Left ventricle myocardium inferior (tissue), 1 donor: ENCODE measurements around the gene GCNA. TPM values are rescaled to one million over a fixed set of nuclear protein-coding genes. Genes with fewer than 3 reads are reported as not detected.

ENCODE experiments used
- DNase-seq: peaks from one replicate; pipeline ENCODE4 v3.0.0-alpha.2; 2020
- H3K27ac ChIP-seq: fragments of 200-600 bp; replicated peaks from 2 replicates; pipeline ENCODE4 v1.8.0; 2021
- H3K27me3 ChIP-seq: fragments of 200-600 bp; 2 replicates; pipeline ENCODE4 v1.8.0; 2021; ENCODE audit warnings: low read depth
- H3K36me3 ChIP-seq: fragments of 200-600 bp; 2 replicates; pipeline ENCODE4 v1.8.0; 2021
- H3K4me1 ChIP-seq: fragments of 200-600 bp; 2 replicates; pipeline ENCODE4 v1.8.0; 2021
- H3K4me3 ChIP-seq: fragments of 200-600 bp; 2 replicates; pipeline ENCODE4 v1.8.0; 2021; ENCODE audit warnings: mild to moderate bottlenecking, moderate library complexity
- H3K9me3 ChIP-seq: fragments of 200-600 bp; replicated peaks from 2 replicates; pipeline ENCODE4 v1.8.0; 2021
- intact Hi-C: fragments of 100-400 bp; cut with micrococcal nuclease; formaldehyde crosslinking; loops from one replicate; pipeline ENCODE4 v1.11.0; 2022
- total RNA-seq: library from RNA; stranded (reverse); fragmentation: NEBNext Ultra II Directional; extraction: Animal tissue kit (Norgen Biotek cat#: 25700); gene quantifications from one replicate; pipeline ENCODE4 v1.2.1, GENCODE V29; 2021
- TF ChIP-seq, protein P1 (sequence below): fragments of 200-600 bp; IDR thresholded peaks from 2 replicates; pipeline ENCODE4 v1.8.0; 2021; ENCODE audit warnings: antibody characterized with exemption, mild to moderate bottlenecking, borderline replicate concordance
- donor health status: DM: no; HTN: yes; CAD: no; lungs with severe emphysema.

GCNA gene
- total RNA-seq, 1 donor from 2014 or later: 1.4 TPM

DNA sequence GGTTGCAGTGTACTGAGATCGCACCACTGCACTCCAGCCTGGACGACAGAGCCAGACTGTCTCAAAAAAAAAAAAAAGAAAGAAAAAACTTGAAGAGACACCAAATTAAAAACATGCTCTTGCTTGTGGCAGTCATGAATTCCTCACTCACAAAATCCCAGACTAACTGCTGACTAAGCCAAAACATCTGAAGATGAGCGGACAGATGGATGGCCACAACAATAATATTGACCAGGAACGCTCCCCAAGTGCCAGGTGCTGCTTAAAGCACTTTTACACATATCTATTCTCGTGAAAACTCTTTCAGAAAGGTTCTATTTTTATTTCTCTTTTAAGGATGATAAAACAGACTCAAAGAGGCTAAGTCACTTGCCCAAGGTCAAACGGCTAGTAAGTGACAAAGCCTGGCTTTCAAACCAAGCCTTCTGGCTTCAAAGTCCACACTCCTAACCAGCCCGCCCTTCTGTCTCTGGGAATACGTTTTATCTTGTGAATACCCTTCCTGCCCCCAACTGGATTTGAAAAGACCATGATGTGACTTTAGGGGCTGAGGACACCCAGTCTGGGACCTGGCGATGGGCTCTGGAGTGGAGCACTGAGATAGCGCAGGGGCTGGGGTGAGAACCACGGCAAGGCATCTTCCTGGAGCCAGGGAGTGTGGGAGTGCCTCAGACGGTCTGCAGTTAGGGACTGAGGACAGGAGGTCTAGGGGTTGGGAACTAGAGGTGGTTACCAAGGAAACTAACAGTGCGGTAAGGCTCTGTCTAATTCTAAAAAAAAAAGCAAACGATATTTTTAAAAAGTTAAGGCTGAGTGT, 49.6 kb downstream of the GCNA start:
- intact Hi-C loops: no loop called here
- Histone ChIP-seq H3K27me3 (no peaks in the 10 kb centered on the region), H3K4me3 (no peak overlapping the region), H3K4me1 (peaks cover 10% of the 10 kb centered on the region), H3K9me3 (no peaks in the 10 kb centered on the region), H3K36me3 (no peaks in the 10 kb centered on the region), H3K27ac (no peak overlapping the region)
- TF ChIP-seq, protein P1, sequence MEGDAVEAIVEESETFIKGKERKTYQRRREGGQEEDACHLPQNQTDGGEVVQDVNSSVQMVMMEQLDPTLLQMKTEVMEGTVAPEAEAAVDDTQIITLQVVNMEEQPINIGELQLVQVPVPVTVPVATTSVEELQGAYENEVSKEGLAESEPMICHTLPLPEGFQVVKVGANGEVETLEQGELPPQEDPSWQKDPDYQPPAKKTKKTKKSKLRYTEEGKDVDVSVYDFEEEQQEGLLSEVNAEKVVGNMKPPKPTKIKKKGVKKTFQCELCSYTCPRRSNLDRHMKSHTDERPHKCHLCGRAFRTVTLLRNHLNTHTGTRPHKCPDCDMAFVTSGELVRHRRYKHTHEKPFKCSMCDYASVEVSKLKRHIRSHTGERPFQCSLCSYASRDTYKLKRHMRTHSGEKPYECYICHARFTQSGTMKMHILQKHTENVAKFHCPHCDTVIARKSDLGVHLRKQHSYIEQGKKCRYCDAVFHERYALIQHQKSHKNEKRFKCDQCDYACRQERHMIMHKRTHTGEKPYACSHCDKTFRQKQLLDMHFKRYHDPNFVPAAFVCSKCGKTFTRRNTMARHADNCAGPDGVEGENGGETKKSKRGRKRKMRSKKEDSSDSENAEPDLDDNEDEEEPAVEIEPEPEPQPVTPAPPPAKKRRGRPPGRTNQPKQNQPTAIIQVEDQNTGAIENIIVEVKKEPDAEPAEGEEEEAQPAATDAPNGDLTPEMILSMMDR: no peak
- no peak for DNase-seq

DNA sequence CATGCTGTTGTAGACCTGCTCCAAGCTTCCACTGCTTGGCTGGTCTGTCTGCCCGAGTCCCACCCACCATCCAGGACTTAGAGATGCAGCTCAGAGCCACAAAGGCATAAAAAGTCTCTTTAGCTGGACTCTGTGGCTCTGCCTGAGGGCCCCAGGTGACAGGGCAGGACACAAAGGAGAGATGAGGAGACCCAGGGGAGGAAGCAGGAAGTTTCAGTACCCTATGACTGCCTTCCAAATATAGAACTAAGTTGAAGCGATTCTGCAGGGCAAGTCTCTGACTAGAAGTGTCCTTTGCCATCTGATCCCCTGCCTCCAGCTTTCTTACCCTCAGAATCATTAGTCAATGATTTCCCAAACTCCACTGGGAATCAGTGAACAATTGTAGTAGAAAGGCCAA, 51.2 kb downstream of the GCNA start:
- Histone ChIP-seq H3K27ac (no peak overlapping the region), H3K4me3 (no peak overlapping the region), H3K4me1 (peaks cover 14% of the 10 kb centered on the region), H3K27me3 (no peaks in the 10 kb centered on the region), H3K36me3 (no peaks in the 10 kb centered on the region), H3K9me3 (no peaks in the 10 kb centered on the region)
- no peak for DNase-seq
- intact Hi-C loops: no loop called here
- TF ChIP-seq, protein P1: no peak

DNA sequence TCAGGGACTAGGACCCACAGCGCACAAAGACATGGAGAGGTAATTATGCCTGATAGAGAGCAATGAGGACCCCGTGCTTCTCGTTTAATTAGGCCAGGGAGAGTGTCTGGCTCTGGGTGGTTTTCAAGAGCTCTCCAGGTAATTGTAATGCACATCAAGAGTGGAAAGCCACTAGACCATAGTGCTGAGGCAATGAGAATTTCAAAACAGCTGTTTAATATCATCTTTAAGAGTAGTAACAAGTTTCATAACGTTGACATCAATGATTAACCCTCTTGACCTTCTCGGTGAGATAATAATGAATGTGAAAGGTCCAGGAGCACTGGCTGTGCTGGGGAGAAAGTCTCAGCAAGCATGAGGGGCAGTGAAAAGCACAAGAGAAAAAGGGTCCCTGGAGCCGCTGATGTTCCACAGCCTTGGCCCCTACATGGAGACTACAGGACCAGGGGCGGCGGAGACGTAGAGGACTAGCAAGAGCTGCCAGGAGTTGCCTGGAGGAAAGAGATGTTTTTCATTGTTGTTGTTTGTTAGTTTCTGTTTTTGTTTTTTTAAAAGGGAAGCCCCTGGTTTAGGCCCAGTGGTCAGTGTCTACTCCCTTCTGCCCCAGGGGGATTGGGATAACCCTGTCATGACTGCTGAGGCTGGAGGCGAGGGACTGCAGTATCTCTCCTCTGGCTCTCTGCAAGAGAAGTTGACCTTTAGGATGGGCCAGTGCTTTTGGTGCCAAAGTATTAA, 54.9 kb downstream of the GCNA start:
- H3K36me3 ChIP-seq: no peaks in the 10 kb centered on the region
- DNase-seq: no peak
- no peak overlapping the region for H3K4me3 ChIP-seq
- peak overlapping the region; percentile 75 for H3K27ac ChIP-seq
- H3K27me3 ChIP-seq: no peaks in the 10 kb centered on the region
- intact Hi-C loops: no loop called here
- H3K4me1 ChIP-seq: peaks cover 19% of the 10 kb centered on the region
- no peaks in the 10 kb centered on the region for H3K9me3 ChIP-seq
- TF ChIP-seq, protein P1: no peak

DNA sequence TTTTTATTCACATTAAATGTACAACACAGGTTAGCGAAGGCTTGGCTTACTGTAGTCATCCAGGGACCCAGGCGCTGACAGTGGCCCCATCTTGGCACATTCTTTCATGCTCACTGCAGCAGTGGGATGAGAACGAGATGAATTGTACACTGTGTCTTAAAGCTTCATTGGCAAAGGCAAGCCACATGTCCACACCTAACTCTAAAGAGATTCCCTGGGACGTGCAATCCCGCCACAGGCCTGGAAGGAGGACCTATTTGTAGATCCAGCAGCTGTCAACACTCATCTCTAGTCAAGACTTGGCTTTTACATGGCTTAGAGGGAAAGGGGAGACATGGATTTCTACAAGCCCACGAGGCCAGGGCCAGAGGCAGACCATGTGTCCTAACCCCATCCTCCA, 56.1 kb downstream of the GCNA start:
- H3K27me3 ChIP-seq: no peaks in the 10 kb centered on the region
- TF ChIP-seq, protein P1: no peak
- no peaks in the 10 kb centered on the region for H3K36me3 ChIP-seq
- peak; percentile 44 for DNase-seq
- H3K4me3 ChIP-seq: no peak overlapping the region
- H3K27ac ChIP-seq: peak overlapping the region; percentile 75
- peaks cover 19% of the 10 kb centered on the region for H3K4me1 ChIP-seq
- no peaks in the 10 kb centered on the region for H3K9me3 ChIP-seq
- intact Hi-C loops: no loop called here

DNA sequence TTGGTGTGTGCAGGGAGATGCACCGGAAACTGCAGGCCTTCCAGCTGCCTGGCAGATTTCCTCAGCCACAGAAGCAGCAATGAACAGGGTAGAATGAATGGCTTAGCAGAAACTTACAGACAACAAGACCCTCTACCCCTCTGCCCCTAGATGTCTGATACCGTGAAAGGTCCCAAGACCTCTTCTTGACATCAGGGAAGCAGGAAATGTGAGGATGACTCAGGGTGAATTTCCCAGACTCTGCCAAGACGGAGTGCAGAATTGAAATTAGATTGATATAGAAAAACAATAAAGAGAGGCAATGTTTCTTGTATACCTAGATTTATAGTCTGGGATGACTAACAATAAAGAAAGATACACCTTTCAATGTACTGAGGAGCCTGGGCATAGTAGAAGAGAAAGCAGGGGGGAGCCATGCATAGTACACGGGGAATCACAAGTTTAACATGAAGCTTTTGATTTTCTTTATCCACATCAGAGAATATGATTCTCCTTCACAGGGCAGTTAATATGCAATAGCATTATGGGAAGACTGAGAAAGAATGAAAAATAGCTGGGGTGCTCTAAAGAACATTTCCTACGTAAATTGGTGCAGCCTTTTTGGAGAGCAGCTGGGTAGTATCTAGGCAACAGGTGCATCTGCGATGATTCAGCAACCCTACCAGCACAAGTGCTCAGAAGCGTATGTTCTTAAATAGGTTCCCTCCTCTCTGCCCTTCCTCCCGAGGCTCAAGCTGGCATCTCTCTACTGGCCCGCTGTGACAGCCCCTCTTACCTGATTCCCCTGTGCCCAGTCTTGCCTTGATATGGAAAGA, 58.4 kb downstream of the GCNA start:
- H3K9me3 ChIP-seq: no peaks in the 10 kb centered on the region
- H3K4me3 ChIP-seq: no peak overlapping the region
- peaks cover 19% of the 10 kb centered on the region for H3K4me1 ChIP-seq
- no peaks in the 10 kb centered on the region for H3K36me3 ChIP-seq
- no peaks in the 10 kb centered on the region for H3K27me3 ChIP-seq
- intact Hi-C loops: no loop called here
- DNase-seq: no peak
- TF ChIP-seq, protein P1: no peak
- H3K27ac ChIP-seq: peak overlapping the region; percentile 51
